K562 (cell line): Measurements from ENCODE around the gene PPARD. TPM values are rescaled to one million over a fixed set of nuclear protein-coding genes. Genes with fewer than 3 reads are reported as not detected.

Source experiments
- BRCA1 ChIP-seq, 2 experiments: fragments of 450-650 bp in 1 of 2; sonication (generic) in 1 of 2; formaldehyde crosslinking in 1 of 2; IDR thresholded peaks; 2 replicates each; pipeline versions ENCODE4 v1.5.0 to v1.6.1; 2017 to 2020; ENCODE audit warnings: mild to moderate bottlenecking in 1 of 2, missing genetic modification reagents in 1 of 2
- HMGN3 ChIP-seq: IDR thresholded peaks from 2 replicates; pipeline ENCODE4 v1.6.1; 2011; ENCODE audit warnings: borderline replicate concordance, low read depth, mild to moderate bottlenecking, mixed read lengths, low read length; ENCODE audit not compliant: insufficient read length; ENCODE audit errors: extremely low read depth
- HNRNPL ChIP-seq: fragments of 200-400 bp; formaldehyde crosslinking; IDR thresholded peaks from 2 replicates; pipeline ENCODE4 v1.6.1; 2017; ENCODE audit warnings: low read depth, mild to moderate bottlenecking, low read length
- MEIS2 ChIP-seq: fragments of 450-650 bp; IDR thresholded peaks from 2 replicates; pipeline ENCODE4 v1.6.1; 2014; ENCODE audit warnings: mild to moderate bottlenecking; ENCODE audit not compliant: partially characterized antibody
- MYBL2 ChIP-seq, 2 experiments: fragments of 450-650 bp in 1 of 2; sonication (generic) in 1 of 2; formaldehyde crosslinking in 1 of 2; IDR thresholded peaks; 2 replicates each; pipeline versions ENCODE4 v1.6.1 to v1.8.1; 2017 to 2022; ENCODE audit warnings: borderline replicate concordance in 1 of 2, inconsistent platforms in 1 of 2, low read depth in 1 of 2, mild to moderate bottlenecking in 1 of 2, missing genetic modification reagents in 1 of 2, moderate library complexity in 1 of 2
- POLR2A ChIP-seq: fragments of 450-650 bp; conservative IDR thresholded peaks from 2 replicates; pipeline ENCODE4 v1.6.1; 2016
- RAD21 ChIP-seq, 2 experiments: fragments of 250-450 bp in 1 of 2; fragments of 450-650 bp in 1 of 2; sonication (Bioruptor Pico) in 1 of 2; formaldehyde crosslinking in 1 of 2; IDR thresholded peaks in 1 of 2; conservative IDR thresholded peaks in 1 of 2; 2 replicates each; pipeline versions ENCODE4 v1.4.0 to v1.8.0; 2020 to 2022; ENCODE audit warnings: mild to moderate bottlenecking in 2 of 2, moderate library complexity in 1 of 2
- RBFOX2 ChIP-seq: fragments of 200-400 bp; formaldehyde crosslinking; IDR thresholded peaks from 2 replicates; pipeline ENCODE4 v1.6.1; 2017; ENCODE audit warnings: low read depth, mild to moderate bottlenecking, low read length, moderate library complexity
- U2AF2 ChIP-seq: fragments of 200-400 bp; formaldehyde crosslinking; optimal IDR thresholded peaks from 2 replicates; pipeline ENCODE3; 2017; ENCODE audit warnings: low read depth, mild to moderate bottlenecking, low read length
- polyA plus RNA-seq, 8 experiments: library from polyadenylated mRNA; depleted of rRNA in 4 of 8; stranded (reverse) in 5 of 8; unstranded in 3 of 8; fragments of >200 nt; fragmentation: Nextera tagmentation in 2 of 8; fragmentation: Illumina TruSeq in 1 of 8; extraction: Ambion mirVana in 2 of 8; extraction: Trizol in 1 of 8; gene quantifications; 2 replicates each; pipeline versions ENCODE4 v1.2.1 to v1.2.3, GENCODE V29; 2011 to 2014; ENCODE audit warnings: inconsistent platforms in 1 of 8, missing spikeins in 1 of 8
- total RNA-seq, 7 experiments: library from RNA; depleted of rRNA in 6 of 7; stranded (reverse); fragments of >200 nt in 6 of 7; fragmentation: Illumina TruSeq in 2 of 7; extraction: Trizol in 2 of 7; gene quantifications; 2 replicates each; pipeline versions ENCODE4 v1.2.1 to v1.2.3, GENCODE V29; 2011 to 2021; ENCODE audit warnings: low replicate concordance in 1 of 7
- TF ChIP-seq, protein P1 (sequence below): fragments of 250-450 bp; sonication (Bioruptor Pico); IDR thresholded peaks from 2 replicates; pipeline ENCODE4 v1.4.0; 2020; ENCODE audit warnings: mild to moderate bottlenecking
- TF ChIP-seq, protein P2 (sequence below): fragments of 450-650 bp; formaldehyde crosslinking; IDR thresholded peaks from 2 replicates; pipeline ENCODE4 v1.4.0; 2020; ENCODE audit warnings: mild to moderate bottlenecking, mixed read lengths
- TF ChIP-seq, protein P3 (sequence below), 2 experiments: fragments of 150-350 bp in 1 of 2; IDR thresholded peaks; 2 replicates each; pipeline ENCODE4 v1.6.1; 2012 to 2016; ENCODE audit warnings: low read depth in 2 of 2, low read length in 2 of 2, mild to moderate bottlenecking in 1 of 2, moderate library complexity in 1 of 2

PPARD gene
- total and polyA plus RNA-seq, 9 of the 15 experiments (the other 6 are each of a cell fraction or from before 2014, with no cell fraction given), result 0.14 to 13.2 (median 3.8) TPM

DNA sequence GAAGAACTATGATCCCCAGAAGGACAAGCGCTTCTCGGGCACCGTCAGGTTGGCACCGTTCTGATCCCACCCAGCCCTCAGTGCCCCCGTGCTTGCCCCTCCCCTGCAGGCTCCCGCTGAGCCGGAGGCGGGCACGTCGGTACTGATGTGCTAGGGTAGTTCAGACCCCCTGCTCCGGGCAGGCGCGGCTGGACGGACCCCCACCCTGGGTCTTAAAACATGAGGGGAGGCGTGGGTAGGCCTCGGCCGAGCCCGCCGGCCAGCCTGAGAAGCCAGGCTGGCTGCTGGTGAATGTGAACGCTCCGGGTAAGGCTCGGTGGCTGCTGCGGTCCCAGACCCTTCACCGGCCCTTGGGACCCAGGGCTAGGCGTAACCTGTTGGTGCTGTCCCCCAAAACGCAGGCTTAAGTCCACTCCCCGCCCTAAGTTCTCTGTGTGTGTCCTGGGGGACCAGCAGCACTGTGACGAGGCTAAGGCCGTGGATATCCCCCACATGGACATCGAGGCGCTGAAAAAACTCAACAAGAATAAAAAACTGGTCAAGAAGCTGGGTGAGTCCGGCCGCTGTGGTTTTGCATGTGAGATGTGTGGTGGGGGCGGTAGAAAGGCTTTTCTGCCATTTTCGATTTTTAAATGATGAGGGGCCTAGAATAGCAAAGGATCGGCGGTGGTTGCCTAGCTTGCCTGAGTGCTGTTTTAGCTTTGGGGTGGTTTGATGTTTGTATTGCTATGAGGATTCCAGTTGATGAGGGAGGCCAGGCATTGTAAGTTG is 126.8 kb downstream of the PPARD start (continued):
- no peak for TF ChIP-seq HMGN3
- no peak for TF ChIP-seq U2AF2
- TF ChIP-seq, protein P1, sequence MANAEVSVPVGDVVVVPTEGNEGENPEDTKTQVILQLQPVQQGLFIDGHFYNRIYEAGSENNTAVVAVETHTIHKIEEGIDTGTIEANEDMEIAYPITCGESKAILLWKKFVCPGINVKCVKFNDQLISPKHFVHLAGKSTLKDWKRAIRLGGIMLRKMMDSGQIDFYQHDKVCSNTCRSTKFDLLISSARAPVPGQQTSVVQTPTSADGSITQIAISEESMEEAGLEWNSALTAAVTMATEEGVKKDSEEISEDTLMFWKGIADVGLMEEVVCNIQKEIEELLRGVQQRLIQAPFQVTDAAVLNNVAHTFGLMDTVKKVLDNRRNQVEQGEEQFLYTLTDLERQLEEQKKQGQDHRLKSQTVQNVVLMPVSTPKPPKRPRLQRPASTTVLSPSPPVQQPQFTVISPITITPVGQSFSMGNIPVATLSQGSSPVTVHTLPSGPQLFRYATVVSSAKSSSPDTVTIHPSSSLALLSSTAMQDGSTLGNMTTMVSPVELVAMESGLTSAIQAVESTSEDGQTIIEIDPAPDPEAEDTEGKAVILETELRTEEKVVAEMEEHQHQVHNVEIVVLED (CRISPR knock-in tag), result no peak
- TF ChIP-seq RAD21 (CRISPR knock-in tag; conservative IDR thresholded peaks at IDR 0.05 in 1 of 2, IDR thresholded peaks at IDR 0.05 in 1 of 2), result no peak
- TF ChIP-seq, protein P2, sequence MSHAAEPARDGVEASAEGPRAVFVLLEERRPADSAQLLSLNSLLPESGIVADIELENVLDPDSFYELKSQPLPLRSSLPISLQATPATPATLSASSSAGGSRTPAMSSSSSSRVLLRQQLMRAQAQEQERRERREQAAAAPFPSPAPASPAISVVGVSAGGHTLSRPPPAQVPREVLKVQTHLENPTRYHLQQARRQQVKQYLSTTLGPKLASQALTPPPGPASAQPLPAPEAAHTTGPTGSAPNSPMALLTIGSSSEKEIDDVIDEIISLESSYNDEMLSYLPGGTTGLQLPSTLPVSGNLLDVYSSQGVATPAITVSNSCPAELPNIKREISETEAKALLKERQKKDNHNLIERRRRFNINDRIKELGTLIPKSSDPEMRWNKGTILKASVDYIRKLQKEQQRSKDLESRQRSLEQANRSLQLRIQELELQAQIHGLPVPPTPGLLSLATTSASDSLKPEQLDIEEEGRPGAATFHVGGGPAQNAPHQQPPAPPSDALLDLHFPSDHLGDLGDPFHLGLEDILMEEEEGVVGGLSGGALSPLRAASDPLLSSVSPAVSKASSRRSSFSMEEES (CRISPR knock-in tag), result no peak
- no peak for TF ChIP-seq MYBL2 (IDR thresholded peaks at IDR 0.05; ENCODE audit: low read depth)
- TF ChIP-seq MYBL2 (CRISPR knock-in tag; IDR thresholded peaks at IDR 0.05; ENCODE audit: borderline replicate concordance), result 0 out of 2 replicates have a peak, but pooled peaks have one; percentile 34
- no peak for TF ChIP-seq MEIS2
- TF ChIP-seq, protein P3, sequence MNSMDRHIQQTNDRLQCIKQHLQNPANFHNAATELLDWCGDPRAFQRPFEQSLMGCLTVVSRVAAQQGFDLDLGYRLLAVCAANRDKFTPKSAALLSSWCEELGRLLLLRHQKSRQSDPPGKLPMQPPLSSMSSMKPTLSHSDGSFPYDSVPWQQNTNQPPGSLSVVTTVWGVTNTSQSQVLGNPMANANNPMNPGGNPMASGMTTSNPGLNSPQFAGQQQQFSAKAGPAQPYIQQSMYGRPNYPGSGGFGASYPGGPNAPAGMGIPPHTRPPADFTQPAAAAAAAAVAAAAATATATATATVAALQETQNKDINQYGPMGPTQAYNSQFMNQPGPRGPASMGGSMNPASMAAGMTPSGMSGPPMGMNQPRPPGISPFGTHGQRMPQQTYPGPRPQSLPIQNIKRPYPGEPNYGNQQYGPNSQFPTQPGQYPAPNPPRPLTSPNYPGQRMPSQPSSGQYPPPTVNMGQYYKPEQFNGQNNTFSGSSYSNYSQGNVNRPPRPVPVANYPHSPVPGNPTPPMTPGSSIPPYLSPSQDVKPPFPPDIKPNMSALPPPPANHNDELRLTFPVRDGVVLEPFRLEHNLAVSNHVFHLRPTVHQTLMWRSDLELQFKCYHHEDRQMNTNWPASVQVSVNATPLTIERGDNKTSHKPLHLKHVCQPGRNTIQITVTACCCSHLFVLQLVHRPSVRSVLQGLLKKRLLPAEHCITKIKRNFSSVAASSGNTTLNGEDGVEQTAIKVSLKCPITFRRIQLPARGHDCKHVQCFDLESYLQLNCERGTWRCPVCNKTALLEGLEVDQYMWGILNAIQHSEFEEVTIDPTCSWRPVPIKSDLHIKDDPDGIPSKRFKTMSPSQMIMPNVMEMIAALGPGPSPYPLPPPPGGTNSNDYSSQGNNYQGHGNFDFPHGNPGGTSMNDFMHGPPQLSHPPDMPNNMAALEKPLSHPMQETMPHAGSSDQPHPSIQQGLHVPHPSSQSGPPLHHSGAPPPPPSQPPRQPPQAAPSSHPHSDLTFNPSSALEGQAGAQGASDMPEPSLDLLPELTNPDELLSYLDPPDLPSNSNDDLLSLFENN (IDR thresholded peaks at IDR 0.05; ENCODE audit: low read depth in 2 of 2, low read length in 2 of 2), result no peak
- TF ChIP-seq HNRNPL, result peak; percentile 72; the same call in 1 of the 2 replicates
- peak; percentile 58 for TF ChIP-seq RBFOX2
- no peak for TF ChIP-seq BRCA1 (IDR thresholded peaks at IDR 0.05)
- peak; percentile 50; the same call in 1 of the 2 replicates for TF ChIP-seq BRCA1 (CRISPR knock-in tag; IDR thresholded peaks at IDR 0.05)
- TF ChIP-seq POLR2A, result peak; percentile 11
